Muscle of back (tissue), 11 donors: Measurements from ENCODE around the gene PSME1. TPM values are rescaled to one million over a fixed set of nuclear protein-coding genes. Genes with fewer than 3 reads are reported as not detected.
A peak's percentile ranks its signal among the peaks of the same experiment; 100 is the strongest.

Experiments
- DNase-seq, 3 donors: peaks; one replicate each; pipeline versions ENCODE4 v3.0.0 to v3.0.0-alpha.2; 2013
- polyA plus RNA-seq, 10 donors: library from polyadenylated mRNA; unstranded; fragments of 120-200 nt; gene quantifications; one replicate each; pipeline ENCODE4 v1.2.1, GENCODE V29; 2013; ENCODE audit not compliant: insufficient read length in 10 of 10

Gene PSME1
- polyA plus RNA-seq, 10 donors: 96.2 to 122 (median 112) TPM

DNA sequence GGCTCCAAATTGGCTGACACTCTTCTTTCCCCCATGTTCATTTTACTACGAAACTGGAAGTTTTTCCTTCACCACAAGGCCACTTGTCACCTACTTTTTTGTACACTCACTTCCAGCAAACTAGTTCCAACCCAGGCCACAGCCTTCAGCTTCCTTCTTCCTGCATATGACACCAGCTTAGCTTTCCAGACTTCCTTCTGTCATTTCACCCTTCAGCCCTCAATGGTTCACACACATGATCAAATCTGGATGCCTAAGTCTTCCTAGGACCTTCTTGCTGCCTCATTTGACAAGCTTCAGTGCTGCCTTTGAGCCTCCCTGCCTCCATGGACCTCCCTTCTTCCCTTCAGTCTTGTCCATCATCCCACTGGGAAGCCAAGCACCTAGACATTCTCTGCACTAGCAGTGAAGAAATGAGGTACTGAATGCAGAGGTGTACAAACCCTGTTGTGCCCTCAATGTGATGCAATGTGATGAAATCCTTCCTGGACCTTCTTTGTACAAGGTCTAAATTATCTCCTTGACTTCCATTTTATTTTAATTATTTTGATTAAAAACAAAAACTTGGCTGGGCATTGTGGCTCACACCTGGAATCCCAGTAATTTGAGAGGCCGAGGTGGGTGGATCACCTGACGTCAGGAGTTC is 31.6 kb downstream of the PSME1 start:
- no peak for DNase-seq

DNA sequence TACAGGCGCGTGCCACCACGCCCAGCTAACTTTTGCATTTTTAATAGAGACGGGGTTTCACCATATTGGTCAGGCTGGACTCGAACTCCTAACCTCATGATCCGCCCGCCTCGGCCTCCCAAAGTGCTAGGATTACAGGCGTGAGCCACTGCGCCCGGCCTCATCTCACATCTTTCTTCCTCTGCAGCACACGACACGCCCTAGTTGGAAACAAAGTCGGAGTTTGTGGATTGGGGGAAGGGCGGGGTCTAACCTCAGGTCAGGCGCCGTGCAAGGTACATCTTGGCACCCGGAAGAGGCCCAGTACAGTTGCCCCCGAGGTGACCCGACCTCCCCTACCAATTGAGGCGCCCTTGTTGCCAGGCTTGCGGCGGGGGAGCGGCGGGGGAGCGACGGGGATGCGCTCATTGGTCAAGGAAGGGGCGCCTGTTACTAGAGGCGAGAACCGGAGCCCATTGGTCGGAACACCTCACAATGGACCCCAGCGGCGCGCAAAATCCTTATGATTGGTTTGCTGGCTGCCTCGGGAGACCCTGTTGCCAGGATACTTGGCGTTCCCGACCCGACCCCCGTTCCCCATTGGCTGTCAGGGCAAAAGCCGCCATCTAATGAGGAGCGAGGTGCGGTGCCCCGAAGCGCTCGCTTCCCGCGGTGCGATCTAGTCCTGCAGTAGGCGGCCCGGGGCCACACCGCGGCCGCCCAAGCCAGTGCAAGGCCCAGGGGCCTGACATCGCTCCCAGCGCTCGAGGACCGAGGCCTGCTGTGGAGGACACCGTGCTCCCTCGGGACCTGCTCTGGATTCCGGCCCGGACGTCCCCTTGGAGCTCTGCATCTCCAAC is 35.6 kb downstream of the PSME1 start, which contains the start of gene REC8:
REC8 (plus strand) TSS at position 659 of the 839 bp plus-strand sequence. CDS start 473 bp downstream, outside the sequence.
- DNase-seq: peak; percentile 66 to 90 (median 80)

DNA sequence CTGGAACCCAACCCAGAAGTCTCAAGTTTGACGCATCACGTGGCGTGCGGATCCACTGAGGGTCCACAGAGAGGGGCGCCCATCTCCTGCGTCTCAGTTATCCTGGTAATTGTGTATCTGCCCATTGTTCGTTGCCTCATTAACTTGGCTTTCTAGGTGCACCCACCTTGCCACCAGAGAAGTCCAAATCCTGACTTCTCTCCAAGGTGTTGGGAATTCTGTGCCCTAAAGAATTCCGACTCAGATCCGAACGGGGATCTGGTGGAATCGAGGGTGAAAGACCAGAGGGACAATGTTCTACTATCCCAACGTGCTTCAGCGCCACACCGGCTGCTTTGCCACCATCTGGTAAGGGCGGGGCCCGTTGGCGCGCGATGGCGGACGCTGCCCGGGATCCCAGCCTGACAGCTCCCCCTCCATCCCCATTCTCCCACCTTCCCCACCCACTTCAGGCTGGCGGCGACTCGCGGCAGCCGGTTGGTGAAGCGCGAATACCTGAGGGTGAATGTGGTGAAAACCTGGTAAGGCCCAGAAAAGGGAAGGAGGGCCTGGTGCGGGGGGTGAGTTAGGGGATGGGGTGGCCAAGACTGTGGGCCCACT is 36.4 kb downstream of the PSME1 start:
- no peak for DNase-seq

DNA sequence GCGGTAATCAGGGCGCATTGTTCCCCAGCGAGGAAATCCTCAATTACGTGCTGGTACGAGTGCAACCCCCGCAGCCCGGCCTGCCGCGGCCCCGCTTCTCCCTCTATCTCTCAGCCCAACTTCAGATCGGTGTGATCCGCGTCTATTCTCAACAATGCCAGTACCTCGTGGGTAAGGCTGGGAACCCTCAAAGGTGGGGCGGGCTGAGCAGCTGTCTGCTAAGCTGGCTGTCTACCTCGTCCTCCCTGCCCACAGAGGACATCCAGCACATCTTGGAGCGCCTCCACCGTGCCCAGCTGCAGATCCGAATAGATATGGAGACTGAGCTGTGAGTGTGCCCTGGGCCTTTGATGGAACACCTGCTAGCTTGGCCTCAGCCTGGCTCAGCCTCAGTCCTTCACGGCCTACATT is 36.9 kb downstream of the PSME1 start:
- no peak for DNase-seq

DNA sequence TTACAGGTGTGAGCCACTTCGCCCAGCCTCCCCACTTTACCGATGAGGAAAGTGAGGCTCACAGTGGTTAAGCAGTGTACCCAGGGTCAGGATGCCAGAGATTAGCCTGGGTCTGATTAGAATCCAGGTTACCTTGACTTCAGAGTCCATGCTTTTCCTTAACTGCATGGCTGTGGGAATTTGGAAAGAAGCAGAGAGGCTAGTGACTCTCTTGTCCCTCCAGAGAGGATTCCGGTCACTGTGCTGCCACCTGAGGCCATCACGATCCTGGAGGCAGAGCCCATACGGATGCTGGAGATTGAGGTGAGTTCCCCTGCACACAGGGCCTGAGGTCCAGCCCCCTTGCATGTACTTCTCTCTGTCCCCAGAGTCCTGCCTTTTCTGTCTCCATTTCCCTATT is 40.6 kb downstream of the PSME1 start:
- DNase-seq: no peak

DNA sequence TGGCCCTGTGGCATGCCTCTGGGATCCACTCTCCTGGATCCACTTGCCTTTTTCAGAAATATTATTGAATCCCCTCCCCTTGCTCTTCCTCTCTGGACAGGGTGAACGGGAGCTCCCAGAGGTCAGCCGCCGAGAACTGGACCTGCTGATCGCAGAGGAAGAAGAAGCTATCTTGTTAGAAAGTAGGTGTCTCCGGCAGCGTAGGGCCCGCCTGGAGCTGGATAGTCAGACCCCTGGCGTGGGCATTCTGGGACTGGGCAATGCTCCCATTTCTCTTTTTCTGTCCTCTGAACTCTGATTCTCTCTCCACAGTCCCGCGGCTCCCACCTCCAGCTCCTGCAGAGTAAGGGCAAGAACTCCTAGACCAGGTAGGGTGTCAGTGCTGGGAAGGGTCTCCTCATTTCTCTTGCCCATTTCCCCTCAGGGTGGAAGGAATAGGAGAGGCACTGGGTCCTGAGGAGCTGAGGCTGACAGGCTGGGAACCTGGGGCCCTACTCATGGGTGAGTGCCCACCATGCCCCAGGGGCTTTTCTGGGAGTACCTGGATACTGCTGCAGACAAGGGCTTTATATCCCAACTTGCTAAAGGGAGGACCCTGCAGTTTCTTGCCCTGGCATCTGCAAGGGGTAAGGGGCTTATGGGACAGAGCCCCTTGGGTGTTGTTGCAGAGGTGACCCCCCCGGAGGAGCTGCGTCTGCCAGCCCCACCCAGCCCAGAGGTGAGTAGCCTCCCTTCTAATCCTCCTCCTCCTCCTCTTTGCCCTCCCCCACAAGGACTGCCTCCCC is 41.2 kb downstream of the PSME1 start:
- no peak for DNase-seq

DNA sequence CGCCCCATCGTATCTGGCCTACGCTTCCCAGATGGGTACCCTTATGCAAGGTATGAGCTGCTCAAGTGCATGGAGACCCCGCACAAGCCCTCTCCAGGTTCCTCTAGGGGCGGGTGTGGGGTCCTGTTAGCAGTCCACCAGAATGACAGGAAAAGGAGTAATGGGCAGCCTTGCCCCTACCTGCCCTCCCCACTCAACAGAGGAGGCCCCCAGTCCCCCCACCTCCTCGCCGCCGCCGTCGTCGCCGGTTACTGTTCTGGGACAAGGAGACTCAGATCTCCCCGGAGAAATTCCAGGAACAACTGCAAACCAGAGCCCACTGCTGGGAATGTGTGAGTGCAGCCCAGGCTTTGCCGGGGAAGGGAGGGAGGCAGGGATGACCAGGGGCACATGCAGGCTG is 41.9 kb downstream of the PSME1 start:
- no peak for DNase-seq

DNA sequence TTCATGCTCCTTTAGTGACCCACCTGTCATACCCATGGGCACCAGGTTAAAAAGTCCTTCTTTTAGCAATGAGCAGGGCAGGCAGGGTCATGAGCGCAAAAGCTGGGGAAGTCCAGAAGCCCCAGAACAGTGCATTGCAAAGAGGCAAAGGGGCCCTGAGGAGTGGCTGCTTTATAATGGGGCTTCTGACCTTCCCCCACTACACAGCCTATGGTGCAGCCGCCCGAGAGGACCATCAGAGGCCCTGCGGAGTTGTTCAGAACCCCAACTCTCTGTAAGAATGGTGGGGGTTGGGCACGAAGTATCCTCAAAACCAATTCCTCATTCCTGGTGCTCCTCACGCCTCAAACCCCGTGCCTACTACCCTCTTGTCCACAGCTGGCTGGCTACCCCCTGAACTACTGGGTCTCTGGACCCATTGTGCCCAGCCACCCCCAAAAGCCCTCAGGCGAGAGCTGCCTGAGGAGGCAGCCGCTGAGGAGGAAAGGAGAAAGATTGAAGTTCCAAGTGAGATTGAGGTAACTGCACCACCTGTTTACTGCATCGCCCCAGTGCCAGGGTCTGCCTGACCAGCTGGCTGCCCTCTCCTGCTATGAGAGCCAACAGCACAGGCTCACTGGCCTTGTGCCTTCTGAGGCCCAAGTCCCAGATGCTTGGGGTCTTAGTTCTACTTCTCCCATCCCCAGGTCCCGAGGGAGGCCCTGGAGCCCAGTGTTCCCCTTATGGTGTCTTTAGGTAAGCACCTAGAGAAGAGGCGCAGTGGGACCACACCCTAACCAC is 42.6 kb downstream of the PSME1 start:
- no peak for DNase-seq

DNA sequence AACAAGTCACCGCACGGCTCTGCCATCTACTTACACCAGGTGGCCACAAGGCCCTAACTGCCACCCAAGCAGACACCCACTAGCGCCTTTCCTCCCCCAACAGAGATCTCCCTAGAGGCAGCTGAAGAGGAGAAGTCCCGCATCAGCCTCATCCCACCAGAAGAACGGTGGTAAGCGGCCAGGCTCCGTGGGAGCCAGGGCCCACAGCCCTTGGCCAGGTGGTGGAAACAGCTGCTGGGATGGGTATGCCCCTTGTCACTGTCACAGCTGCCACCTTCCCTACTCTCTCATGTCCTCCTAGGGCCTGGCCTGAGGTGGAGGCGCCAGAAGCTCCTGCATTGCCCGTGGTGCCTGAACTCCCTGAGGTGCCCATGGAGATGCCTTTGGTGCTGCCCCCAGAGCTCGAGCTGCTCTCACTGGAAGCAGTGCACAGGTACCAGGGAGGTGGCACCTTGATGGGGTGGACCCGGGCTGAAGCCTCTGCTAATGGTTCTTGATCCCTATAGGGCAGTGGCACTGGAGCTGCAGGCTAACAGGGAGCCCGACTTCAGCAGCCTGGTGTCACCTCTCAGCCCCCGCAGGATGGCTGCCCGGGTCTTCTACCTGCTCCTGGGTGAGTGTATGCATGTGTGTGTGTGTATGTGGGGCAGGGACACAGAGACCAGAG is 43.4 kb downstream of the PSME1 start:
- no peak for DNase-seq

DNA sequence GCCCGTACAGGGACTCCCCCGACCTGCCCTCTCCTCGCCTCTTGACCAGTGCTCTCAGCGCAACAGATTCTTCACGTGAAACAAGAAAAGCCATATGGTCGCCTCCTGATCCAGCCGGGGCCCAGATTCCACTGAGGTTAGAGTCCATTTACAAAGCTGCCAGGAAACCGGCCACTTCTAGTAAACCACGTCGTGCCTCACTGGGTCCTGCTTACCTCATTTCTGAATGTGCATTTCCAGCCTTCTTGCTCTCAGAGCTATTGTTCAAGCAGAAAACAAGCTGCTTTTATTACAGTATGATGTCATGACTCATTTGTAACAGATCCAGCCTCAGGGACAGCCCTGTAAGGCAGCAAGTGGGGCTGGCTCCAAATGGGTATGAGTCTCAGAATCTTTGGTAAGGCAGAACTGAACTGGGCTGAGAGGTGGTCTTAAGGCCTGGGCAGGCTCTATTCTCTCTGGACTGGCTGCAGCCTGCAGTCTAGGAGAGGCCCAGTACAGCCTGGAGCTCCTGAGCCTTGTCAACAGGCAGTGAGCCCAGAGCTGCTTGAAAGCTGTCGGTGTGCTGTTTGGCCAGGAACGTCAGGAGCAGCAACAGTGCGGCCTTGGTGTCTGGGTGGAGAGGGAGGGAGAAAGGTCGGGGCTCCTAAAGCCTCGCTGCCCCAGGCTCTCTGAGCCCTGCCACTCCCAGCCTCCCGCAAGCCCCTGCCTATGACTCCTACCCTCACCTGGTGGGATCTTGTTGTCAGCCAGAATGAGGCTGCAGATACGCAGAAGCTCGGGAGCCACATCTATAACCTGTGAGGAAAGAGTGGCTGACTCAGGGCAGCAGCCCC is 44.2 kb downstream of the PSME1 start:
- DNase-seq: peak in 1 of 3 donors; percentile 65

DNA sequence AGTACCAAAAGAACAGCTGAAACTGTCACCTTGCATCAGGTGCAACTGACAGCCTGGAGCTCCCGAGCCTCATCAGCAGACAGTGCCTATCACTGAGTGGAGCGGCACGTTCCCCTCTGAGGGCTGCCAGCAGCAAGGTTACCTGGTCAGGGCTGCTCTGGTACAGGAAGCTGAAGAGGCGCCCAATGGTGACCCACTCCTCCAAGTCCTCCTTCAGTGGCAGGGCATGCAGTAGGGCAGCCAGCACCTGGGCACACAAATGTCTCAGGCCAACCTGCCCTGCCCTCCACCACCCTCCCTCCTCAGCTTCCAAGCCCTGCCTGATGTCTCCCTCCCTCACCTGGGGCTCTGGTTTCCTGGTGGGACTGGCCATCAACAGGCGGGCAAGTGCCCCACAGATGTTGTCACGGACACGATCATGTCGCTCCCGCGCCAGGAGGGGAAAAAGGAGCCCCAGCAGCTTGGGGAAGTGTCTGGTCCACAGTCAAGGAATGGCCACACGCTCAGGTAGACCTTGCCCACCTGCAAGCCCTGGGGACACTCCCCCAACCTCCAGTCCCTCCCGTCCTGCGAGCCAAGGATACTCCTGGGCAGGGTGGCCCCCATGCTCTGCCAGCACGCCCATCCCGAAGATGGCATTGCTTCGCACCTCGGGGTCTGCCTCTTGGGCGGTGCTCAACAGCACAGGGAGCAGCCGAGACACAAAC is 45.5 kb downstream of the PSME1 start:
- DNase-seq: no peak

DNA sequence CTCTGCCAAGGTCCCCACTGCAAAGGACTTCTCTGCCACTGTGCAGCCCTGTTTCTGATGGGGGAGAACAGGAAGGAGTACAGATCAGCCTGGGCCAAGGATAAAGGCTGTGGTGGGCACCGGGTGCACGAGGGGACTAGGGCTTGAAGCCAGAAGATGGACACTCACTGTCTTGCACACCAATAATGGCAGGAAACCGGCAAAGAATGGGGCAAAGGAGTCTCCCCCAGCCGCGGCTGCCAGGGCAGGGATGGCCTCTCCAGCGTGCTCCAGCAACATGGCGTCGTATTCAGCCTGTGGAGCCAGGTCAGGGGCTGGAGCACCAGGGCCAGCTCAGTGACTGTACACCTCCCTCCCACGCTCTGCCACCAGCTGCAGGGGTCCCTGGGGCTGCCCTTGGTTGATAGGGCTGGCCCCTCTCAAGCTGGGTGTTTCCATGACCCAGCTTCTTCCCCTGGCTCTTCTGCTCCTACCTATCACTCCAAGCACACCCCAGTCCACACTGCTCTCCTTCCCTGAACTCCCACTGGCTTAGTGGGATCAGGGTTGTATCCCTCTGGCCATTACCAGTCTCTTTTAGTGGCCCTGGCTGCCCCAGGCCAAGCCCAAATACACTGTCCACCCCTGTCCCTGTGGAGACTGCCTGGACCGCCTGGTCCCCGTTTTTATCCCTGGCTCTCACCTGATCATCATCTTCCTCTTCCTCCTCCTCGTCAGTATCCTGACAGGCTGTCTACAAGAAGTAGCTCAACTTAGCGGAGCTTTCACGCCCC is 46.3 kb downstream of the PSME1 start:
- DNase-seq: no peak

DNA sequence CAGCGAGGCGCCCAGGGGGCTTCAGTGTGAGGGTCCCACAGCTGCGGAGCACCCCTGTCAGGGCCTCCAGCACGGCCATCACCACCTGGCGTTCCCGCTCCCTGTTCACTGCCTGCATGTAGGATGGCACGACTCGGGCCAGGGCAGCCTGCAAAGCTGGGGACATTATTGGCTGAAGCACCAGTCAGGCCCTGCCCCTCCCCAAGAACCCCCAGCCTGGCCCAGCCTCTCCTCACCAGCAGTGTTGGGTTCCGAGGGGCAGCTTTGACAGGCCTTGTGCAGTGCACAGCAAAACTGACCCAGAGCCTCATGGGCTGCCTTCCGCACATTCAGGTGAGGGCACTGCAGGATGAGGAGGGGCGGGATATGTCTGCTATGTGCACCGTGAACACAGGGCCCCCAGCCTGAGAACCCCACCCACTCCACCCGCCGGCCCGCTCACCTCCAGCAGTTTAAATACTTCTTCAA is 47.1 kb downstream of the PSME1 start:
- no peak for DNase-seq

DNA sequence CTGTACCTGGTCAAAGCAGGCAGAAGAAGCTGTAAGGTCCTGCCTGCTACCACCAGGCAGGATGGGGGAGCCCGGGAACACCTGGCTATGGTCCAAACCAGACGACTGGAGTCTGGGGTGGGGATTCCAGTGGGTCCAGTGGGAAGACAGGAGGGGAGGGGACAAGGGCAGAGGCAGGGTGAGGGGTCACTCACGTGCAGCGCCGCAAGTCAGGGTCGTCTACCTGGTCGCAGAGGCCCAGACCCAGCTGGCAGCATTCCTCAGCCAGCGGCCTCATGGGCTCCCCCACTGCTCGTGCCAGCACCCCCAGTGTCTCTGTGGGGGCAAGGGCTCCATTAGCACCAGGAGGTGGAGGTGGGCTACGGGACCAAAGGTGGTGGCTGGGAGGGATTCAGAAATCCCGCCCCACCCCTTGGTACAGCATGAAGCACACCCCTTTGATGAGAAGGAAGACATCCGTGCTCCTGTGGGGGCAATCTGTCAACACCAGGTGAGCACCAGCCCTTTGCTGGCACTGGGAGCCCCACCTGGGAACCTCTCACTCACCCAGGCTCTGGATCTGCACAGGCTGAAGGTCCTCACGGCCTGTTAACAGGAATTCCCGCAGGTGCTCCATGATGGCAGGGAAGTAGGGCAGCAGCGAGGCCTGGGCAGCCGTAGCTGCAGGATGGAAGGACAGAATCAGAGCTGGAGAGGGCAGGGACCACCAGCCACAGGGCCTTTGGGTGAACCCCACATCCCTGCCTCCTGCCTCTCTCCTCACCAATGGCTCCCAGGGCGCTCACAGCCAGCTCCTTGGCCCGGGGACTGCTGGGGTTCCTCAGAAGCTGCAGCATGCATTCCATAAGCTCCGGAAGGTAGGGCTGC is 48.3 kb downstream of the PSME1 start:
- no peak for DNase-seq

DNA sequence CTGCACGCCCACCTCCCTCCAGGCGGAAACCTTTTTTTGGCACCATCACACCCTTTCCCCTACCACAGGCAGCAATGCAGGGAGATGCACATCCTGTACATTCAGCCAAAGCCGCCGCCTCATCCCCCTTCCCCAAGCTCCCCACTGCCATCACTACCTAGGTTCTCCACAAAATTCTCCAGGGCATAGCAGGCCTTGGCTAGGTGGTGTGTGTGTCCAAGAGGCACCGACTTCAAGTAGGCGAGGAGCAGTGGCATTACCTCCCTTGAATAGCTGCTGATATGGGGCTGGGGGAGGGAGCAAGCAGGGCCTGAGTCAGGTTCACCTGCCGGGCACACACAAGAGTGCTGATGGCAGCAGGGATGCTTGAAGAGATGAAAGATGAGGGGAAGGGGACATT is 49.0 kb downstream of the PSME1 start:
- DNase-seq: no peak

DNA sequence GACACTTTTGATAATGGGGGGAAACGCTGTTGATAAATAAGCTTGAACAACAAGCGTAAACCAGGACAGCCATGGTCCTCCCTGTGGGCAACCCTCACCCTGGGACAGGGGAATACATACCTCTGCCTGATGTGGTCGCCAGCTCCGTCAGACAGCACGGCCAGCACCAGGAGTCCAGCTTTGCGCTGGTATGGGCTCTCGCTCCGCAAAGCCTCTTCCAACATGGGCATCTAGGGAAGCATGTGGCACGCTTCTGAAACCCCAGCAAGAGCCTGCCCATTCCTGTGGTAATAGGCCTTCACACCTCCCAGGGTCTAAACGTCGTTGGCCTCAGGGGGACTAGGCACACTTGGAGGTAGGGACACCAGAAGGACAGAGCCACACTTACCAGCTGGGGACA is 49.7 kb downstream of the PSME1 start:
- no peak for DNase-seq
